Measurements from ENCODE around the gene CRKL. TPM values are rescaled to one million over a fixed set of nuclear protein-coding genes. Genes with fewer than 3 reads are reported as not detected.

The CRKL gene
- total RNA-seq, 1 experiment from 2014 or later = 87.7 TPM

DNA sequence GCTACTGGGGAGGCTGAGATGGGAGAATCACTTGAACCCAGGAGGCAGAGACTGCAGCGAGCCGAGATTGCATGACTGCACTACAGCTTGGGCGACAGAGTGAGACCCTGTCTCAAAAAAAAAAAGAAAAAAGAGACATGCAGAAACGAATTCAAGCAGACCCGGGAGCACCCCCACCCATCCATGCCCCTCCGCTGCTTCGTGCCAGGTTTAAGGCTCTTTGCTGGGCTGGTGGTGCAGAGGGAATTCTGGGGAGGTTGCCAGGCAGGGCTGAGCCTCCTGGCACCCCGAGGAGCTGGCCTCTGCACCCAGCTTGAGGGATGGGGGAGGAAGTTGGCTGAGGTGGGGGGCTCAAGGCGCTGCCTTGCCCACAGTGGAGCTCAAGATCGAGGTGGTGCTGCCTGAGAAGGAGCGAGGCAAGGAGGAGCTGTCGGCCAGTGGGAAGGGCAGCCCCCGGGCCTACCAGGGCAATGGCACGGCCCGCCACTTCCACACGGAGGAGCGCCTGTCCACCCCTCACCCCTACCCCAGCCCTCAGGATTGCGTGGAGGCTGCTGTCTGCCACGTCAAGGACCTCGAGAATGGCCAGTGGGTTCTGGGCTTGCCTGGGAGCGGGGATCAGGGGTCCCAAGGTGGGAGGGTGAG, 55.8 kb downstream of the CRKL start:
- no peaks in the 10 kb centered on the region for H3K79me2 ChIP-seq (ENCODE audit: insufficient read depth, low read length)
- H3K27ac ChIP-seq (ENCODE audit: low read depth, low read length) = no peak overlapping the region
- ChIA-PET POLR2A (interaction anchor here (1.1 to 2.4 kb wide), 2 partner anchors 9 to 15 kb away, joined by 6 to 9 read pairs; partner anchors contain the start of gene LZTR1), CTCF (interaction anchor here (0.9 to 1.2 kb wide), 2 partner anchors 9 to 18 kb away, joined by 3 to 4 read pairs; partner anchors contain the start of gene LZTR1), RAD21 (ENCODE audit: low non-redundant PET in 1 of 2, low total read pairs in 2 of 2, uncharacterized antibody in 2 of 2, unreplicated experiment in 2 of 2) (interaction anchor here in 1 of 2 experiments (0.7 kb wide), 1 partner anchor 88 kb away, joined by 3 read pairs; no protein-coding TSS in a partner anchor)
- no TSS peak for BruUV-seq (replicated peaks)
- H3K9ac ChIP-seq (ENCODE audit: low read length) = no peak overlapping the region
- no peaks in the 10 kb centered on the region for H4K20me1 ChIP-seq (ENCODE audit: insufficient read depth)
- H3K27me3 ChIP-seq (ENCODE audit: insufficient read depth, low read length) = no peaks in the 10 kb centered on the region
- intact Hi-C loops (cut with micrococcal nuclease) = no loop called here
- H2AFZ ChIP-seq (ENCODE audit: low read depth, low read length, poor library complexity, severe bottlenecking) = no peak overlapping the region
- peaks cover 0 to 4% of the 10 kb centered on the region in 2 experiments; a peak in 1 of 4 replicates for H3K4me1 ChIP-seq (ENCODE audit: control insufficient read depth in 1 of 2, insufficient read depth in 2 of 2, low read length in 2 of 2)
- H3K9me3 ChIP-seq (ENCODE audit: control insufficient read depth in 1 of 2, insufficient read depth in 1 of 2, low read depth in 1 of 2, low read length in 2 of 2) = no peaks in the 10 kb centered on the region
- no peak for ATAC-seq
- no peak overlapping the region for H3K4me2 ChIP-seq (ENCODE audit: low read length)
- DNase-seq (ENCODE audit: low read depth, low spot score) = no peak
- TF ChIP-seq SRF (IDR thresholded peaks at IDR 0.05; ENCODE audit: low read depth) = no peak
- no peak for TF ChIP-seq POLR2A (IDR thresholded peaks at IDR 0.05; ENCODE audit: borderline replicate concordance, extremely low read depth, insufficient read depth, insufficient read length)
- TF ChIP-seq, protein P1, sequence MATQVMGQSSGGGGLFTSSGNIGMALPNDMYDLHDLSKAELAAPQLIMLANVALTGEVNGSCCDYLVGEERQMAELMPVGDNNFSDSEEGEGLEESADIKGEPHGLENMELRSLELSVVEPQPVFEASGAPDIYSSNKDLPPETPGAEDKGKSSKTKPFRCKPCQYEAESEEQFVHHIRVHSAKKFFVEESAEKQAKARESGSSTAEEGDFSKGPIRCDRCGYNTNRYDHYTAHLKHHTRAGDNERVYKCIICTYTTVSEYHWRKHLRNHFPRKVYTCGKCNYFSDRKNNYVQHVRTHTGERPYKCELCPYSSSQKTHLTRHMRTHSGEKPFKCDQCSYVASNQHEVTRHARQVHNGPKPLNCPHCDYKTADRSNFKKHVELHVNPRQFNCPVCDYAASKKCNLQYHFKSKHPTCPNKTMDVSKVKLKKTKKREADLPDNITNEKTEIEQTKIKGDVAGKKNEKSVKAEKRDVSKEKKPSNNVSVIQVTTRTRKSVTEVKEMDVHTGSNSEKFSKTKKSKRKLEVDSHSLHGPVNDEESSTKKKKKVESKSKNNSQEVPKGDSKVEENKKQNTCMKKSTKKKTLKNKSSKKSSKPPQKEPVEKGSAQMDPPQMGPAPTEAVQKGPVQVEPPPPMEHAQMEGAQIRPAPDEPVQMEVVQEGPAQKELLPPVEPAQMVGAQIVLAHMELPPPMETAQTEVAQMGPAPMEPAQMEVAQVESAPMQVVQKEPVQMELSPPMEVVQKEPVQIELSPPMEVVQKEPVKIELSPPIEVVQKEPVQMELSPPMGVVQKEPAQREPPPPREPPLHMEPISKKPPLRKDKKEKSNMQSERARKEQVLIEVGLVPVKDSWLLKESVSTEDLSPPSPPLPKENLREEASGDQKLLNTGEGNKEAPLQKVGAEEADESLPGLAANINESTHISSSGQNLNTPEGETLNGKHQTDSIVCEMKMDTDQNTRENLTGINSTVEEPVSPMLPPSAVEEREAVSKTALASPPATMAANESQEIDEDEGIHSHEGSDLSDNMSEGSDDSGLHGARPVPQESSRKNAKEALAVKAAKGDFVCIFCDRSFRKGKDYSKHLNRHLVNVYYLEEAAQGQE (IDR thresholded peaks at IDR 0.05; ENCODE audit: low read depth) = no peak
- TF ChIP-seq EZH2phosphoT487 (IDR thresholded peaks at IDR 0.05; ENCODE audit: borderline replicate concordance) = no peak
- TF ChIP-seq YY1 (IDR thresholded peaks at IDR 0.05; ENCODE audit: extremely low read depth, insufficient replicate concordance, low read depth, low read length) = no peak
- TF ChIP-seq EZH2 (IDR thresholded peaks at IDR 0.05) = no peak
- no peak for TF ChIP-seq EGR1 (IDR thresholded peaks at IDR 0.05; ENCODE audit: low read depth)
- no peak for TF ChIP-seq SIN3A (IDR thresholded peaks at IDR 0.05; ENCODE audit: low read depth)
- TF ChIP-seq, protein P2, sequence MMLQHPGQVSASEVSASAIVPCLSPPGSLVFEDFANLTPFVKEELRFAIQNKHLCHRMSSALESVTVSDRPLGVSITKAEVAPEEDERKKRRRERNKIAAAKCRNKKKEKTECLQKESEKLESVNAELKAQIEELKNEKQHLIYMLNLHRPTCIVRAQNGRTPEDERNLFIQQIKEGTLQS (IDR thresholded peaks at IDR 0.05) = no peak
- TF ChIP-seq RAD21 (IDR thresholded peaks at IDR 0.05; ENCODE audit: low read depth) = no peak
- H3K4me3 ChIP-seq (replicated peaks in 1 of 2; ENCODE audit: low read depth in 1 of 2, low read length in 2 of 2) = no peak overlapping the region
- H3K36me3 ChIP-seq (ENCODE audit: control insufficient read depth in 1 of 2, insufficient read depth in 2 of 2, low read length in 2 of 2) = no peaks in the 10 kb centered on the region
- no peaks in the 10 kb centered on the region for H3K9me2 ChIP-seq (ENCODE audit: insufficient read depth)

All from HCT116 (cell line).